Measurements from ENCODE around the gene KCNG3.

GRCh38 chr2:42430188-42430587 is 63.6 kb downstream of the KCNG3 start:
- TF ChIP-seq EP300 (IDR thresholded peaks at IDR 0.05) (no peak), CTCF (IDR thresholded peaks at IDR 0.05) (no peak), POLR2A (IDR thresholded peaks at IDR 0.05) (no peak)

All from gastroesophageal sphincter (tissue), 3 donors.